ENCODE measurements around the gene KIRREL1.

Gene KIRREL1

DNA sequence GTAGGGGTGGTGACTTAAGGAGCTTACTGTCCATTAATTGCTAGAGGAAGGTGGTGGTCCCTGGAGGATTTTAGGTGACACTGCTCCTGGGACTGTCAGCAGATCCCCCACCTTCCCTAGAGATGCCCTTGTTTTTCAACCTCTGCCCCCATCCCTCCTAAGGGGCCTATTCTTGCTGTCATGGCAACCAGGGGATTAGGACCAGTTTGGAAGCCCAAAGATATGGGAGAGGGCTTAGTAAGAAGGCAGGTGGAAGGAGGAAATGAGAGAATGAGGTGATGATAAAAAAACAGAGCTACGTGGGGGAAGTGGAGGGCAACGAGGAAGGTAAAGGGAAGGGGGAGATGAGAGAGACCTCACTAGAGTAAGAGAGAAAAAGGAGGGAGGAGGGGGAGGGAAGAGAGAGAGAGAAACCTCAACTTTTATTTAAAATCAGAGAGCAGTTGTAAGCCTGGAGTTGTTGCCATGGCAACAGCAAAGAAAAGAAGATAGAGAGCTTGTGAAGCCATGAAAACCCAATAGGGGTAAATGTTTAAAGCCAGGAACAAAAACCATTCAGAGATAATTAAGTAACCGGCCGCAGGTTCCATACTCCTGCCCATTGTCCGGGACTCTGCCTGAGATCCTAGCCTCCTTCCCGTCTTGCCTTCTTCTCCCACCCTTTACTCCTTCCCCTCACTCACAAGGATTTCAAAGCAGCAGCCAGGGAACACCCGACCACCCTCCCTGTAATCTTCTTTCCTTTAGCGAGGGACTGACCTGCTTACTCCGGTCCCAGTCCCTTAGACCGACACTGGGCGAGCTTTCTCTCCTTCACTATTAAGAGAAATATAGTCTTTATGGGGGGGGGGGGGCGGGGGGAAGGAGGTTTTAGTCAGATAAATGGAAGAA, 20.6 kb downstream of the KIRREL1 start:
- Histone ChIP-seq H3K27me3 (ENCODE audit: control insufficient read depth in 1 of 2, insufficient read depth in 1 of 2, low read length in 2 of 2) (no peaks in the 10 kb centered on the region), H3K9ac (ENCODE audit: low read length) (peak overlapping the region; percentile 53), H3K23ac (ENCODE audit: low read length in 2 of 2) (no peak overlapping the region), H2AFZ (ENCODE audit: low read depth, low read length) (no peak overlapping the region), H4K91ac (ENCODE audit: low read length) (peak overlapping the region; percentile 70), H3K4me2 (ENCODE audit: low read length, poor library complexity, severe bottlenecking) (no peak overlapping the region), H3K9me3 (ENCODE audit: control insufficient read depth, low read length) (no peaks in the 10 kb centered on the region), H3K18ac (ENCODE audit: low read depth in 1 of 2, low read length in 2 of 2) (peak overlapping the region; percentile 25 to 73), H2BK120ac (ENCODE audit: low read depth, low read length) (peak overlapping the region; percentile 55), H2BK12ac (ENCODE audit: low read length in 2 of 2) (peak overlapping the region; percentile 29 to 85), H2BK15ac (ENCODE audit: low read depth, poor library complexity, severe bottlenecking) (no peak overlapping the region), H3K4me1 (ENCODE audit: control insufficient read depth, insufficient read depth, low read depth, low read length) (peaks cover 41% of the 10 kb centered on the region), H2BK5ac (ENCODE audit: low read depth, low read length, poor library complexity, severe bottlenecking) (no peak overlapping the region), H3K4ac (ENCODE audit: low read depth in 1 of 2, low read length in 2 of 2) (peak overlapping the region; percentile 26 to 41), H4K8ac (ENCODE audit: low read length) (peak overlapping the region; percentile 52), H3K79me1 (replicated peaks; ENCODE audit: low read length, poor library complexity, severe bottlenecking) (no peaks in the 10 kb centered on the region), H3K27ac (ENCODE audit: low read length, poor library complexity, severe bottlenecking) (peak overlapping the region; percentile 53), H3K4me3 (ENCODE audit: insufficient read depth in 1 of 2, low read depth in 1 of 2, low read length in 2 of 2) (no peak overlapping the region), H3K36me3 (ENCODE audit: control insufficient read depth in 1 of 2, insufficient read depth in 2 of 2, low read depth in 1 of 2, low read length in 2 of 2) (peaks cover 13 to 21% of the 10 kb centered on the region in 2 experiments), H2AK5ac (ENCODE audit: low read length, severe bottlenecking) (peak overlapping the region; percentile 42), H3K14ac (ENCODE audit: low read length in 2 of 2) (peak overlapping the region in 1 of 2 experiments; percentile 84)
- 77% methylated on average over 8 of the region's 12 CpGs for WGBS
- peak; percentile 56 for DNase-seq

DNA sequence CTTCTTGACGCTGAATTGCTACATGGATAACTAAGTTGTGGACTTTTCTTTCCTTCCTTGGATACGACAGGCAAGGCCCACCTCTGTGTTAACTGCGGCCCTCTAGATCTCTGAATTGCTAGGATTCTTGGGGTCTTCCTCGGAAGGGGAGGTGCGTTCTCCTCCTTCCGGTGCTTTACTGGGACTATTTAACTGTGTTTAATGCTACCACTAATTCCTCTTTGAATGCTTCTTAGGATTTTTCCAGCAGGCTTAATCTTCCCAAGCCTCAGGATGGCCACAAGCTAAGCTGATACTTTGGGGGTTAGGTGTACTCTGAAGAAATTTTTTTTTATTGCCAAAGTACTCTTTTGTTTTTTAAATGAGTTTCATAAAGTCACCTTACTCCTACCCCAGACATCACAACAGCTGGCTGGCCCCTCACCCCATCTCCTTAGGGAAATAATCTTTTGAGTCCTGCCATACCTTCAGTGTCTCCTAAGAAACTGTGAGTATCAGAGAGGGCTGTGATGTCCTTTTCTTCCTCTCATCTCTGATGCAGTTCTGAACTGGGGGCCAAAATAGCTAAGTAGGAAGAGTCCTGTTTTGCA, 21.4 kb downstream of the KIRREL1 start:
- Histone ChIP-seq H3K9me3 (ENCODE audit: control insufficient read depth, low read length) (no peaks in the 10 kb centered on the region), H3K27ac (ENCODE audit: low read length, poor library complexity, severe bottlenecking) (peak overlapping the region; percentile 53), H3K4me2 (ENCODE audit: low read length, poor library complexity, severe bottlenecking) (no peak overlapping the region), H4K91ac (ENCODE audit: low read length) (no peak overlapping the region), H2BK12ac (ENCODE audit: low read length in 2 of 2) (no peak overlapping the region), H3K9ac (ENCODE audit: low read length) (no peak overlapping the region), H2AK5ac (ENCODE audit: low read length, severe bottlenecking) (peak overlapping the region; percentile 3), H3K18ac (ENCODE audit: low read depth in 1 of 2, low read length in 2 of 2) (peak overlapping the region; percentile 54 to 55), H2BK15ac (ENCODE audit: low read depth, poor library complexity, severe bottlenecking) (no peak overlapping the region), H3K14ac (ENCODE audit: low read length in 2 of 2) (no peak overlapping the region), H3K4me1 (ENCODE audit: control insufficient read depth, insufficient read depth, low read depth, low read length) (peaks cover 40% of the 10 kb centered on the region), H4K8ac (ENCODE audit: low read length) (no peak overlapping the region), H3K79me1 (replicated peaks; ENCODE audit: low read length, poor library complexity, severe bottlenecking) (no peaks in the 10 kb centered on the region), H3K4me3 (ENCODE audit: insufficient read depth in 1 of 2, low read depth in 1 of 2, low read length in 2 of 2) (no peak overlapping the region), H3K27me3 (ENCODE audit: control insufficient read depth in 1 of 2, insufficient read depth in 1 of 2, low read length in 2 of 2) (no peaks in the 10 kb centered on the region), H3K4ac (ENCODE audit: low read depth in 1 of 2, low read length in 2 of 2) (no peak overlapping the region), H3K23ac (ENCODE audit: low read length in 2 of 2) (no peak overlapping the region), H2AFZ (ENCODE audit: low read depth, low read length) (no peak overlapping the region), H2BK120ac (ENCODE audit: low read depth, low read length) (peak overlapping the region; percentile 55), H3K36me3 (ENCODE audit: control insufficient read depth in 1 of 2, insufficient read depth in 2 of 2, low read depth in 1 of 2, low read length in 2 of 2) (peaks cover 13 to 21% of the 10 kb centered on the region in 2 experiments), H2BK5ac (ENCODE audit: low read depth, low read length, poor library complexity, severe bottlenecking) (no peak overlapping the region)
- no peak for DNase-seq
- WGBS = 77% methylated on average over 4 of the region's 6 CpGs

DNA sequence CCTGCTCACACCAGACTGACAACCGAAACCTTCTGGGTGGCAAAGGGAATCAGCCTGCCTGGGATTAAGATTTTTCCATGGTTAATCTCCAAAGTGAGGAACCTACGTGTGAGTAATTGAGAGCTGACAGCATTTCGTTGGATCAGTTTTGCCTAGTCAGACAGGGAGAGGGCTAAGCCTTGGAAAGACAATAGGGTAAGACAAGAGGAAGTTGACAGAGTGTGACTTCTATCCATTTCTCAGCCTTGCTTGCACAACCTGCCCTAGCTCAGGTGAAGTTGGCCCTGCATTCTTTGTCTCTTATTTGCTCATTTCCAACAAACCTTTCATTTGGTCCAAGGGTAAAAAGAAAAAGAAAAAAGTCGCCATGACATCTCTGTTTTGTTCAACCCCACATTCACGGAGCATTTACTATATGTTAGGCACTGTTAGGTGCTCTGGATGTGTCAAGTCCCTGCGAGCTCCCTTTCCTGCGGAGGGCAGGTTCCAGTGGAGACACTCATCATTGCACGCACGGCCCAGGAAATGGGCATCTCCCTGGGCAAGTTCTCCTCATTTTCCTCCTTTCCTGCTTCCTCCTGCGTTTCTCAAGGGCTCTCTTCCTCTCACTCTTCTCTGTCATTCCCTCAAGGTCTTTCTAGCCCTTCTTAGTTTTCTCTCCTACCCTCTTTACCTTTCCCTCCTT, 23.3 kb downstream of the KIRREL1 start:
- Histone ChIP-seq H3K27me3 (ENCODE audit: control insufficient read depth in 1 of 2, insufficient read depth in 1 of 2, low read length in 2 of 2) (no peaks in the 10 kb centered on the region), H3K4ac (ENCODE audit: low read depth in 1 of 2, low read length in 2 of 2) (peak overlapping the region in 1 of 2 experiments; percentile 62), H3K79me1 (replicated peaks; ENCODE audit: low read length, poor library complexity, severe bottlenecking) (no peaks in the 10 kb centered on the region), H4K8ac (ENCODE audit: low read length) (peak overlapping the region; percentile 70), H3K14ac (ENCODE audit: low read length in 2 of 2) (no peak overlapping the region), H3K4me3 (ENCODE audit: insufficient read depth in 1 of 2, low read depth in 1 of 2, low read length in 2 of 2) (no peak overlapping the region), H3K9me3 (ENCODE audit: control insufficient read depth, low read length) (no peaks in the 10 kb centered on the region), H2BK12ac (ENCODE audit: low read length in 2 of 2) (peak overlapping the region; percentile 17 to 53), H3K18ac (ENCODE audit: low read depth in 1 of 2, low read length in 2 of 2) (peak overlapping the region; percentile 59 to 88), H2BK15ac (ENCODE audit: low read depth, poor library complexity, severe bottlenecking) (no peak overlapping the region), H3K23ac (ENCODE audit: low read length in 2 of 2) (no peak overlapping the region), H3K36me3 (ENCODE audit: control insufficient read depth in 1 of 2, insufficient read depth in 2 of 2, low read depth in 1 of 2, low read length in 2 of 2) (peaks cover 13 to 21% of the 10 kb centered on the region in 2 experiments), H3K27ac (ENCODE audit: low read length, poor library complexity, severe bottlenecking) (peak overlapping the region; percentile 63), H2BK5ac (ENCODE audit: low read depth, low read length, poor library complexity, severe bottlenecking) (no peak overlapping the region), H2AK5ac (ENCODE audit: low read length, severe bottlenecking) (peak overlapping the region; percentile 33), H2BK120ac (ENCODE audit: low read depth, low read length) (no peak overlapping the region), H3K4me1 (ENCODE audit: control insufficient read depth, insufficient read depth, low read depth, low read length) (peaks cover 30% of the 10 kb centered on the region), H2AFZ (ENCODE audit: low read depth, low read length) (no peak overlapping the region), H3K4me2 (ENCODE audit: low read length, poor library complexity, severe bottlenecking) (no peak overlapping the region), H4K91ac (ENCODE audit: low read length) (peak overlapping the region; percentile 45), H3K9ac (ENCODE audit: low read length) (peak overlapping the region; percentile 2)
- 50% methylated on average over 10 of the region's 10 CpGs for WGBS
- DNase-seq = no peak

Measured in mesenchymal stem cell (in vitro differentiated cells and primary cell).